T-cell (primary cell): Measurements from ENCODE around the gene ZNF414. TPM values are rescaled to one million over a fixed set of nuclear protein-coding genes. Genes with fewer than 3 reads are reported as not detected.

ENCODE experiments used
- ATAC-seq, 4 experiments: fragments of 200-7000 bp in 3 of 4; fragments of 150-1000 bp in 1 of 4; cut with Tn5 transposase; replicated peaks in 1 of 4; 1 replicate in 3 of 4; 2 replicates in 1 of 4; pipeline ENCODE4 v1.10.0; 2021; ENCODE audit warnings: moderate library complexity in 3 of 4, mild to moderate bottlenecking in 2 of 4, moderate number of reproducible peaks in 1 of 4
- CTCF ChIA-PET, 2 donors: fragments of 300-600 bp; sonication (Branson Sonifier 250); formaldehyde crosslinking; loops; one replicate each; lab custom pipeline; 2022; ENCODE audit warnings: antibody characterized with exemption in 2 of 2; lab: Charles Lee
- POLR2A ChIA-PET, 2 donors: fragments of 300-600 bp; sonication (Branson Sonifier 250); formaldehyde crosslinking; loops; one replicate each; lab custom pipeline; 2022; ENCODE audit warnings: antibody characterized with exemption in 2 of 2; lab: Charles Lee
- DNase-seq, 35 experiments: peaks; one replicate each; pipeline versions ENCODE4 v3.0.0 to v3.0.0-alpha.2; 2013 to 2023
- H3K27ac ChIP-seq: one replicate; pipeline ENCODE4 v1.5.1; 2013; ENCODE audit warnings: low read length
- H3K27me3 ChIP-seq, 2 experiments: replicated peaks in 1 of 2; 1 replicate in 1 of 2; 2 replicates in 1 of 2; pipeline versions ENCODE4 v1.6.1 to v1.7.0; 2013; ENCODE audit warnings: low read length in 1 of 2, mixed read lengths in 1 of 2; ENCODE audit not compliant: control insufficient read depth in 2 of 2, insufficient read depth in 2 of 2; ENCODE audit errors: extremely low read depth in 1 of 2
- H3K36me3 ChIP-seq, 2 donors: 1 replicate in 1 of 2; 2 replicates in 1 of 2; pipeline versions ENCODE4 v1.6.1 to v1.7.0; 2013; ENCODE audit warnings: low read length in 1 of 2; ENCODE audit not compliant: control insufficient read depth in 2 of 2, insufficient read depth in 1 of 2; ENCODE audit errors: extremely low read depth in 1 of 2
- H3K4me1 ChIP-seq, 2 experiments: 1 replicate in 1 of 2; 2 replicates in 1 of 2; pipeline versions ENCODE4 v1.6.1 to v1.7.0; 2013; ENCODE audit warnings: low read length in 2 of 2, mixed read lengths in 1 of 2; ENCODE audit not compliant: insufficient read depth in 2 of 2, control insufficient read depth in 1 of 2; ENCODE audit errors: extremely low read depth in 1 of 2
- H3K4me3 ChIP-seq, 2 donors: 1 replicate in 1 of 2; 2 replicates in 1 of 2; pipeline versions ENCODE4 v1.5.1 to v1.7.0; 2013; ENCODE audit warnings: mild to moderate bottlenecking in 2 of 2, low read length in 1 of 2, moderate library complexity in 1 of 2; ENCODE audit not compliant: control insufficient read depth in 1 of 2; ENCODE audit errors: extremely low read depth in 1 of 2
- H3K9me3 ChIP-seq: 2 replicates; pipeline ENCODE4 v1.7.0; 2013
- H3K27ac Mint-ChIP-seq, 2 donors: one replicate each; pipeline ENCODE4 v1.8.0; 2020 to 2021; ENCODE audit warnings: mild to moderate bottlenecking in 2 of 2, mixed read lengths in 2 of 2
- H3K27me3 Mint-ChIP-seq, 2 donors: one replicate each; pipeline ENCODE4 v1.8.0; 2021 to 2022; ENCODE audit warnings: mixed read lengths in 2 of 2
- H3K36me3 Mint-ChIP-seq: one replicate; pipeline ENCODE4 v1.8.0; 2021; ENCODE audit warnings: mixed read lengths
- H3K4me1 Mint-ChIP-seq, 3 donors: one replicate each; pipeline ENCODE4 v1.8.0; 2020 to 2022; ENCODE audit warnings: mixed read lengths in 3 of 3, mild to moderate bottlenecking in 1 of 3
- H3K4me3 Mint-ChIP-seq, 3 donors: one replicate each; pipeline ENCODE4 v1.8.0; 2020 to 2022; ENCODE audit warnings: mild to moderate bottlenecking in 3 of 3, mixed read lengths in 3 of 3, moderate library complexity in 3 of 3
- H3K9me3 Mint-ChIP-seq, 3 donors: one replicate each; pipeline ENCODE4 v1.8.0; 2020 to 2022; ENCODE audit warnings: mixed read lengths in 3 of 3
- whole genome bisulfite sequencing: methylation state at CpG from one replicate; pipeline ENCODE4 v1.1.5; 2013; ENCODE audit warnings: missing lambda C conversion rate; ENCODE audit not compliant: insufficient coverage; 5-methylcytosine and 5-hydroxymethylcytosine counted together
- total RNA-seq, 35 experiments: library from RNA in 6 of 35; stranded (reverse) in 6 of 35; fragments of 120-200 nt in 1 of 35; gene quantifications; one replicate each; pipeline versions ENCODE4 v1.2.1 to v1.2.4 and lab custom pipeline; 2013 to 2026

The ZNF414 gene
- total RNA-seq, 5 donors from 2014 or later (not counting 1 experiment from before 2014, with no cell fraction given), result 34.4 to 78.6 (median 67.2) TPM

- H3K9me3 ChIP-seq, result no peaks in the 10 kb centered on the region
- H3K27me3 ChIP-seq, result no peaks in the 10 kb centered on the region
- peaks cover 62 to 65% (median 64%) of the 10 kb centered on the region in 3 donors for H3K4me1 Mint-ChIP-seq
- peak in 2 of 4 experiments; percentile 11 to 52 for ATAC-seq
- ChIA-PET POLR2A (interaction anchor here in 1 of 2 donors (0.6 to 0.7 kb wide), 2 partner anchors 32 to 1326 kb away, joined by 5 to 10 read pairs; no protein-coding TSS in a partner anchor), CTCF (interaction anchor here (0.5 to 0.7 kb wide), 2 partner anchors 32 to 44 kb away, joined by 3 to 6 read pairs; no protein-coding TSS in a partner anchor)
- DNase-seq, result peak in 1 of 35 experiments; percentile 27
- H3K27ac ChIP-seq, result peak overlapping the region; percentile 23
- H3K27me3 Mint-ChIP-seq, result no peaks in the 10 kb centered on the region
- peak overlapping the region; percentile 59 to 78 for H3K27ac Mint-ChIP-seq
- peaks cover 4 to 78% of the 10 kb centered on the region in 2 donors for H3K36me3 ChIP-seq
- peak overlapping the region in 1 of 2 donors; percentile 30 for H3K4me3 ChIP-seq
- H3K4me3 Mint-ChIP-seq, result peak overlapping the region in 2 of 3 donors; percentile 13 to 67
- peaks cover 31% of the 10 kb centered on the region for H3K36me3 Mint-ChIP-seq
- 66% methylated on average over 9 of the region's 11 CpGs for WGBS
- H3K9me3 Mint-ChIP-seq, result no peaks in the 10 kb centered on the region
- H3K4me1 ChIP-seq, result peaks cover 18 to 60% of the 10 kb centered on the region in 2 experiments
These were observed 32.8 kb downstream of the ZNF414 start for GRCh38 chr19:8481201-8481600.

- POLR2A ChIA-PET, result interaction anchor here in 1 of 2 donors (0.8 kb wide), 1 partner anchor 9 kb away, joined by 3 read pairs; no protein-coding TSS in a partner anchor
- CTCF ChIA-PET, result interaction anchor here in 1 of 2 donors (0.6 to 0.7 kb wide), 2 partner anchors 58 to 88 kb away, joined by 4 to 5 read pairs; partner anchors contain the start of gene RAB11B
- H3K36me3 Mint-ChIP-seq, result peaks cover 44% of the 10 kb centered on the region
- H3K27me3 Mint-ChIP-seq, result no peaks in the 10 kb centered on the region
- H3K4me3 Mint-ChIP-seq, result peak overlapping the region in 1 of 3 donors; percentile 66
- peak overlapping the region; percentile 71 to 90 for H3K27ac Mint-ChIP-seq
- WGBS, result 90% methylated on average over 2 of the region's 3 CpGs
- no peaks in the 10 kb centered on the region for H3K9me3 Mint-ChIP-seq
- H3K27me3 ChIP-seq, result no peaks in the 10 kb centered on the region
- no peak for DNase-seq
- ATAC-seq, result no peak
- peaks cover 18 to 52% of the 10 kb centered on the region in 2 experiments for H3K4me1 ChIP-seq
- H3K36me3 ChIP-seq, result peaks cover 8 to 79% of the 10 kb centered on the region in 2 donors
- no peaks in the 10 kb centered on the region for H3K9me3 ChIP-seq
- H3K4me3 ChIP-seq, result no peak overlapping the region
- H3K27ac ChIP-seq, result no peak overlapping the region
- H3K4me1 Mint-ChIP-seq, result peaks cover 72 to 75% (median 75%) of the 10 kb centered on the region in 3 donors
These were observed 35.4 kb downstream of the ZNF414 start for GRCh38 chr19:8478598-8478997.

- DNase-seq, result no peak
- peak overlapping the region; percentile 71 to 90 for H3K27ac Mint-ChIP-seq
- Histone ChIP-seq H3K4me3 (no peak overlapping the region), H3K4me1 (peaks cover 18 to 52% of the 10 kb centered on the region in 2 experiments), H3K36me3 (peaks cover 9 to 77% of the 10 kb centered on the region in 2 donors), H3K9me3 (no peaks in the 10 kb centered on the region), H3K27me3 (no peaks in the 10 kb centered on the region), H3K27ac (no peak overlapping the region)
- peak in 1 of 4 experiments; percentile 25 for ATAC-seq
- no peaks in the 10 kb centered on the region for H3K9me3 Mint-ChIP-seq
- peak overlapping the region in 2 of 3 donors; percentile 25 to 66 for H3K4me3 Mint-ChIP-seq
- H3K27me3 Mint-ChIP-seq, result no peaks in the 10 kb centered on the region
- POLR2A ChIA-PET, result no interaction called here
- CTCF ChIA-PET, result interaction anchor here in 1 of 2 donors (0.6 kb wide), 1 partner anchor 58 kb away, joined by 5 read pairs; no protein-coding TSS in a partner anchor
- H3K4me1 Mint-ChIP-seq, result peaks cover 71 to 74% (median 72%) of the 10 kb centered on the region in 3 donors
- H3K36me3 Mint-ChIP-seq, result peaks cover 43% of the 10 kb centered on the region
- 30% methylated on average over 3 of the region's 4 CpGs for WGBS
These were observed 36.1 kb downstream of the ZNF414 start for GRCh38 chr19:8477889-8478288.

- Histone ChIP-seq H3K27me3 (no peaks in the 10 kb centered on the region), H3K4me1 (peaks cover 18 to 50% of the 10 kb centered on the region in 2 experiments), H3K36me3 (peaks cover 9 to 78% of the 10 kb centered on the region in 2 donors), H3K9me3 (no peaks in the 10 kb centered on the region), H3K27ac (no peak overlapping the region), H3K4me3 (no peak overlapping the region)
- peaks cover 58 to 67% (median 65%) of the 10 kb centered on the region in 3 donors for H3K4me1 Mint-ChIP-seq
- 58% methylated on average over 2 of the region's 8 CpGs for WGBS
- DNase-seq, result no peak
- no peaks in the 10 kb centered on the region for H3K27me3 Mint-ChIP-seq
- peak overlapping the region; percentile 44 to 59 for H3K27ac Mint-ChIP-seq
- H3K9me3 Mint-ChIP-seq, result no peaks in the 10 kb centered on the region
- peaks cover 43% of the 10 kb centered on the region for H3K36me3 Mint-ChIP-seq
- ATAC-seq, result no peak
- H3K4me3 Mint-ChIP-seq, result no peak overlapping the region
- ChIA-PET CTCF (no interaction called here), POLR2A (interaction anchor here in 1 of 2 donors (0.6 to 0.7 kb wide), 2 partner anchors 21 to 22 kb away, joined by 4 to 7 read pairs; no protein-coding TSS in a partner anchor)
These were observed 37.4 kb downstream of the ZNF414 start for GRCh38 chr19:8476524-8476923.

GRCh38 chr19:8475005-8475404 is 39.0 kb downstream of the ZNF414 start:
- H3K27ac Mint-ChIP-seq, result no peak overlapping the region
- no peak overlapping the region for H3K4me3 Mint-ChIP-seq
- DNase-seq (no peak), ATAC-seq (no peak)
- peaks cover 17 to 83% of the 10 kb centered on the region in 2 donors for H3K36me3 ChIP-seq
- no peak overlapping the region for H3K27ac ChIP-seq
- no peaks in the 10 kb centered on the region for H3K9me3 Mint-ChIP-seq
- peaks cover 14 to 35% of the 10 kb centered on the region in 2 experiments for H3K4me1 ChIP-seq
- H3K4me1 Mint-ChIP-seq, result peaks cover 45 to 54% (median 51%) of the 10 kb centered on the region in 3 donors
- H3K36me3 Mint-ChIP-seq, result peaks cover 43% of the 10 kb centered on the region
- CTCF ChIA-PET, result interaction anchor here in 1 of 2 donors (0.7 kb wide), 1 partner anchor 500 kb away, joined by 3 read pairs; no protein-coding TSS in a partner anchor
- POLR2A ChIA-PET, result interaction anchor here in 1 of 2 donors (0.6 to 0.7 kb wide), 2 partner anchors 7 to 96 kb away, joined by 3 to 4 read pairs; no protein-coding TSS in a partner anchor
- no peaks in the 10 kb centered on the region for H3K27me3 Mint-ChIP-seq
- WGBS, result no CpG with 5 or more reads among the region's 1 CpG
- H3K4me3 ChIP-seq, result no peak overlapping the region
- no peaks in the 10 kb centered on the region for H3K9me3 ChIP-seq
- H3K27me3 ChIP-seq, result no peaks in the 10 kb centered on the region

- Histone ChIP-seq H3K4me1 (peaks cover 14 to 27% of the 10 kb centered on the region in 2 experiments), H3K4me3 (no peak overlapping the region), H3K36me3 (peaks cover 17 to 89% of the 10 kb centered on the region in 2 donors), H3K9me3 (no peaks in the 10 kb centered on the region), H3K27ac (no peak overlapping the region), H3K27me3 (no peaks in the 10 kb centered on the region)
- CTCF ChIA-PET, result interaction anchor here in 1 of 2 donors (0.7 kb wide), 1 partner anchor 127 kb away, joined by 3 read pairs; no protein-coding TSS in a partner anchor
- peak overlapping the region; percentile 75 to 84 for H3K27ac Mint-ChIP-seq
- 20% methylated on average over 2 of the region's 6 CpGs for WGBS
- no peaks in the 10 kb centered on the region for H3K9me3 Mint-ChIP-seq
- no peak overlapping the region for H3K4me3 Mint-ChIP-seq
- peaks cover 53% of the 10 kb centered on the region for H3K36me3 Mint-ChIP-seq
- ATAC-seq, result no peak
- H3K4me1 Mint-ChIP-seq, result peaks cover 47 to 53% (median 53%) of the 10 kb centered on the region in 3 donors
- H3K27me3 Mint-ChIP-seq, result no peaks in the 10 kb centered on the region
- POLR2A ChIA-PET, result interaction anchor here in 1 of 2 donors (0.6 kb wide), 1 partner anchor 244 kb away, joined by 4 read pairs; no protein-coding TSS in a partner anchor
- DNase-seq, result no peak
These were observed 40.1 kb downstream of the ZNF414 start for GRCh38 chr19:8473648-8474476.
